ENCODE results near the gene HP1BP3.

DNA sequence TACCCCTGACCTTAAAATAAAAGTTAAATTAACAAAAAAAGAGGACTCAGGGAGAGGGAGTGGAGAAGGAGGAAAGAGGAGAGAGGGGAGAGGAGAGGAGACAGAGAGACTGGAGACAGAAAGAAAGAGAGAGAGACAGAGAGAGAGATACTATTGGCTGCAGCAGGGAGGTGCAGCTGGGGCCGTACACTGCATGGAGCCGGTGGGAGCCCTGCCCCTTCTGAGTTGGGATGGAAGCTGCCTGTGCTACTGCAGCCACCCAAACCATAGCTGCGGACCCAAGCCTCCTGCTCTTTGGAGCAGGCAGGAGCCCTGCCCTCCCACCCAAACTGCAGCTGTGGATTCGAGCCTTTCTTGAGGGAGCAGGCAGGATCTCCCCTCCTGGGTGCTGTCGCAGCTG is 32.7 kb upstream of the HP1BP3 start:
- TF ChIP-seq, protein P1, sequence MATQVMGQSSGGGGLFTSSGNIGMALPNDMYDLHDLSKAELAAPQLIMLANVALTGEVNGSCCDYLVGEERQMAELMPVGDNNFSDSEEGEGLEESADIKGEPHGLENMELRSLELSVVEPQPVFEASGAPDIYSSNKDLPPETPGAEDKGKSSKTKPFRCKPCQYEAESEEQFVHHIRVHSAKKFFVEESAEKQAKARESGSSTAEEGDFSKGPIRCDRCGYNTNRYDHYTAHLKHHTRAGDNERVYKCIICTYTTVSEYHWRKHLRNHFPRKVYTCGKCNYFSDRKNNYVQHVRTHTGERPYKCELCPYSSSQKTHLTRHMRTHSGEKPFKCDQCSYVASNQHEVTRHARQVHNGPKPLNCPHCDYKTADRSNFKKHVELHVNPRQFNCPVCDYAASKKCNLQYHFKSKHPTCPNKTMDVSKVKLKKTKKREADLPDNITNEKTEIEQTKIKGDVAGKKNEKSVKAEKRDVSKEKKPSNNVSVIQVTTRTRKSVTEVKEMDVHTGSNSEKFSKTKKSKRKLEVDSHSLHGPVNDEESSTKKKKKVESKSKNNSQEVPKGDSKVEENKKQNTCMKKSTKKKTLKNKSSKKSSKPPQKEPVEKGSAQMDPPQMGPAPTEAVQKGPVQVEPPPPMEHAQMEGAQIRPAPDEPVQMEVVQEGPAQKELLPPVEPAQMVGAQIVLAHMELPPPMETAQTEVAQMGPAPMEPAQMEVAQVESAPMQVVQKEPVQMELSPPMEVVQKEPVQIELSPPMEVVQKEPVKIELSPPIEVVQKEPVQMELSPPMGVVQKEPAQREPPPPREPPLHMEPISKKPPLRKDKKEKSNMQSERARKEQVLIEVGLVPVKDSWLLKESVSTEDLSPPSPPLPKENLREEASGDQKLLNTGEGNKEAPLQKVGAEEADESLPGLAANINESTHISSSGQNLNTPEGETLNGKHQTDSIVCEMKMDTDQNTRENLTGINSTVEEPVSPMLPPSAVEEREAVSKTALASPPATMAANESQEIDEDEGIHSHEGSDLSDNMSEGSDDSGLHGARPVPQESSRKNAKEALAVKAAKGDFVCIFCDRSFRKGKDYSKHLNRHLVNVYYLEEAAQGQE (IDR thresholded peaks at IDR 0.05; ENCODE audit: low read depth), result no peak
- TF ChIP-seq CEBPB (IDR thresholded peaks at IDR 0.05) (no peak), EP300 (IDR thresholded peaks at IDR 0.05; ENCODE audit: borderline replicate concordance) (no peak), NFIC (IDR thresholded peaks at IDR 0.05) (no peak)
